Erythroblast (primary cell): Measurements from ENCODE around the gene SPSB1.

ENCODE experiments used
- GATA1 ChIP-seq: IDR thresholded peaks from 2 replicates; pipeline ENCODE4 v1.6.1; 2011; ENCODE audit warnings: low read depth, mild to moderate bottlenecking, control low read depth, low read length, moderate library complexity
- POLR2A ChIP-seq: IDR thresholded peaks from 2 replicates; pipeline ENCODE4 v1.6.1; 2011; ENCODE audit warnings: mild to moderate bottlenecking, low read length

DNA sequence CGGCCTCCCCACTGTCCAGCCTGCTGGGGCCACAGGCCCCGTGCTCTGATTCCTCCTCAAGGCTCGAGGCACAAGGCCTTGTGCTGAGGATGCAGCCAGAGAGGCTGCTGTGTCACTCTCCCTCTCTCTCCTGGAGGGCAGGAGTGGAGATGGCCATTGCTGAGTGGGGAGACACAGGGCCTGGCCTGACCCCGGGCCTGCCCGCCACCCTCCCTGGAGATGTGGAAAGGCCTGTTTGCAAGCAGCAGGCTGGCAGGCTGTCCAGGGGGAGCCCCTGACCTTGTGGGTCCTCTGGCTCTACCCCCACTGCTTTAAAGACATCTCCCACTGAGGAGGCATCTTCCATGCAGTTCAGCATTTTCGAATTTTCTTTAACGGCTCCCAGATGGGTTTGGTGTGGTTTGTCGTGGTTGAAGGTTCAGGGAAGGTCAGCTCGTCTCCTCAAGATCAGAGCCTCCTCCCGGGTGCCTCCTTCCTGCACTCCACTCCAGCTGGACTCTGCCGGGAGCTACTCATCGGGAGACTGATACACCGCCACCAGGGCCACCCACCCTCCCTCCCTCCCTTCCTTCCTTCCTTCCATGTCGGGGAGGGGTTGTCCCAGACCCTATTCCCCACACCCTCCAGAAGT lies 69.1 kb downstream of the SPSB1 start:
- no peak for TF ChIP-seq POLR2A
- TF ChIP-seq GATA1, result no peak
